Measurements from ENCODE around the gene MEF2C. TPM values are rescaled to one million over a fixed set of nuclear protein-coding genes. Genes with fewer than 3 reads are reported as not detected.

Gene MEF2C
- total and polyA plus RNA-seq, 2 experiments from 2014 or later = 0.97 to 1.6 TPM

DNA sequence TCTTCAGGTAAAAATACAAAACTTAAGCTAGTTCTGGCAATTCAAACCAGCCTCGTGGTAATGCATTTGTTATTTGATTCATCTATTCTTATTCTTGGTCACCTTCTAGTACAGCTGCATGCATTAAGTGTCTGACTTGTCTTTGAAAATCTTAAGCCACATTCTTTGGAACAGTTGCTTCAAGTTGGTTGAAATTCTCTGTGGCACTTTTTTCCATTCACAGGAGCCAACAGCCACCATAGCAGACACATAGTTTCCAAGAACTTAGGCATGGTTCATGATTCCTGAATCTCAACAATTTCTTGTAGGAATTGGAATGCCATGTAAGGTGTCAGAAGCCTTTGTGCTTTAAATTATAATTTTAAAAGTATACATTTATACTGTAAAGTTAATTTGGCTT is 47.4 kb upstream of the MEF2C start (continued):
- TF ChIP-seq ZNF331 (CRISPR knock-in tag; IDR thresholded peaks at IDR 0.05; ENCODE audit: low read depth) = no peak

DNA sequence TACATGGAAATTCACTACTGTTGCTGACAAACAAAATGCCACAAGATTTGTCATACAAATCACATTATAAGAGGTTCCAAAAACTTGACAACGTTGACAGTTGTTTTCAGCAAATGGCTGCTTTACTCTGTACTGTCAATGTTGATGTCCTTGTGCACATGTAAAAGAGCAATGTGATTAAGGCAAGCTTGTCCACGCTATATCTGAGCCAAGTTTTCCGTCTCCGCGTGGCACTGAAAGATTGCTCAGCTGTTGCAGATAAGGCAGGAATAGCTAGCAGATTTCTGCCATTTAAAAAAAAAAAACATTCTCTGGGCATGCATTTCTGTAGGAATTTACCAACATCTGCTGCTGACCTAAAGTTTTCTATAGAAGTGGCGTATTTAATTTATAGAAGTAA is 46.4 kb upstream of the MEF2C start:
- Histone ChIP-seq H3K9me2 (ENCODE audit: insufficient read depth) (no peaks in the 10 kb centered on the region), H3K27me3 (ENCODE audit: insufficient read depth) (no peaks in the 10 kb centered on the region), H3K36me3 (ENCODE audit: insufficient read depth) (no peaks in the 10 kb centered on the region), H3K79me2 (replicated peaks; ENCODE audit: insufficient read depth) (no peaks in the 10 kb centered on the region), H3K4me2 (no peak overlapping the region), H4K20me1 (replicated peaks; ENCODE audit: insufficient read depth) (no peaks in the 10 kb centered on the region), H3K27ac (ENCODE audit: low read depth) (no peak overlapping the region), H3K4me1 (ENCODE audit: insufficient read depth) (no peaks in the 10 kb centered on the region), H3K4me3 (no peak overlapping the region), H2AFZ (no peak overlapping the region), H3F3A (replicated peaks; ENCODE audit: low read depth) (no peaks in the 10 kb centered on the region)
- TF ChIP-seq POLR2AphosphoS5 (IDR thresholded peaks at IDR 0.05; ENCODE audit: low read depth) (no peak), NANOG (IDR thresholded peaks at IDR 0.05; ENCODE audit: borderline replicate concordance) (no peak), STAT1 (IDR thresholded peaks at IDR 0.05; ENCODE audit: unreplicated experiment) (no peak), JUNB (IDR thresholded peaks at IDR 0.05; ENCODE audit: unreplicated experiment) (no peak), ZNF331 (CRISPR knock-in tag; IDR thresholded peaks at IDR 0.05; ENCODE audit: low read depth) (no peak), EZH2phosphoT487 (IDR thresholded peaks at IDR 0.05; ENCODE audit: unreplicated experiment) (no peak), ZNF114 (CRISPR knock-in tag; IDR thresholded peaks at IDR 0.05) (no peak), EZH2 (IDR thresholded peaks at IDR 0.05; ENCODE audit: low read depth, unreplicated experiment) (no peak), CREB1 (CRISPR knock-in tag; IDR thresholded peaks at IDR 0.05; ENCODE audit: low read depth) (no peak)
- TF ChIP-seq, protein P1, sequence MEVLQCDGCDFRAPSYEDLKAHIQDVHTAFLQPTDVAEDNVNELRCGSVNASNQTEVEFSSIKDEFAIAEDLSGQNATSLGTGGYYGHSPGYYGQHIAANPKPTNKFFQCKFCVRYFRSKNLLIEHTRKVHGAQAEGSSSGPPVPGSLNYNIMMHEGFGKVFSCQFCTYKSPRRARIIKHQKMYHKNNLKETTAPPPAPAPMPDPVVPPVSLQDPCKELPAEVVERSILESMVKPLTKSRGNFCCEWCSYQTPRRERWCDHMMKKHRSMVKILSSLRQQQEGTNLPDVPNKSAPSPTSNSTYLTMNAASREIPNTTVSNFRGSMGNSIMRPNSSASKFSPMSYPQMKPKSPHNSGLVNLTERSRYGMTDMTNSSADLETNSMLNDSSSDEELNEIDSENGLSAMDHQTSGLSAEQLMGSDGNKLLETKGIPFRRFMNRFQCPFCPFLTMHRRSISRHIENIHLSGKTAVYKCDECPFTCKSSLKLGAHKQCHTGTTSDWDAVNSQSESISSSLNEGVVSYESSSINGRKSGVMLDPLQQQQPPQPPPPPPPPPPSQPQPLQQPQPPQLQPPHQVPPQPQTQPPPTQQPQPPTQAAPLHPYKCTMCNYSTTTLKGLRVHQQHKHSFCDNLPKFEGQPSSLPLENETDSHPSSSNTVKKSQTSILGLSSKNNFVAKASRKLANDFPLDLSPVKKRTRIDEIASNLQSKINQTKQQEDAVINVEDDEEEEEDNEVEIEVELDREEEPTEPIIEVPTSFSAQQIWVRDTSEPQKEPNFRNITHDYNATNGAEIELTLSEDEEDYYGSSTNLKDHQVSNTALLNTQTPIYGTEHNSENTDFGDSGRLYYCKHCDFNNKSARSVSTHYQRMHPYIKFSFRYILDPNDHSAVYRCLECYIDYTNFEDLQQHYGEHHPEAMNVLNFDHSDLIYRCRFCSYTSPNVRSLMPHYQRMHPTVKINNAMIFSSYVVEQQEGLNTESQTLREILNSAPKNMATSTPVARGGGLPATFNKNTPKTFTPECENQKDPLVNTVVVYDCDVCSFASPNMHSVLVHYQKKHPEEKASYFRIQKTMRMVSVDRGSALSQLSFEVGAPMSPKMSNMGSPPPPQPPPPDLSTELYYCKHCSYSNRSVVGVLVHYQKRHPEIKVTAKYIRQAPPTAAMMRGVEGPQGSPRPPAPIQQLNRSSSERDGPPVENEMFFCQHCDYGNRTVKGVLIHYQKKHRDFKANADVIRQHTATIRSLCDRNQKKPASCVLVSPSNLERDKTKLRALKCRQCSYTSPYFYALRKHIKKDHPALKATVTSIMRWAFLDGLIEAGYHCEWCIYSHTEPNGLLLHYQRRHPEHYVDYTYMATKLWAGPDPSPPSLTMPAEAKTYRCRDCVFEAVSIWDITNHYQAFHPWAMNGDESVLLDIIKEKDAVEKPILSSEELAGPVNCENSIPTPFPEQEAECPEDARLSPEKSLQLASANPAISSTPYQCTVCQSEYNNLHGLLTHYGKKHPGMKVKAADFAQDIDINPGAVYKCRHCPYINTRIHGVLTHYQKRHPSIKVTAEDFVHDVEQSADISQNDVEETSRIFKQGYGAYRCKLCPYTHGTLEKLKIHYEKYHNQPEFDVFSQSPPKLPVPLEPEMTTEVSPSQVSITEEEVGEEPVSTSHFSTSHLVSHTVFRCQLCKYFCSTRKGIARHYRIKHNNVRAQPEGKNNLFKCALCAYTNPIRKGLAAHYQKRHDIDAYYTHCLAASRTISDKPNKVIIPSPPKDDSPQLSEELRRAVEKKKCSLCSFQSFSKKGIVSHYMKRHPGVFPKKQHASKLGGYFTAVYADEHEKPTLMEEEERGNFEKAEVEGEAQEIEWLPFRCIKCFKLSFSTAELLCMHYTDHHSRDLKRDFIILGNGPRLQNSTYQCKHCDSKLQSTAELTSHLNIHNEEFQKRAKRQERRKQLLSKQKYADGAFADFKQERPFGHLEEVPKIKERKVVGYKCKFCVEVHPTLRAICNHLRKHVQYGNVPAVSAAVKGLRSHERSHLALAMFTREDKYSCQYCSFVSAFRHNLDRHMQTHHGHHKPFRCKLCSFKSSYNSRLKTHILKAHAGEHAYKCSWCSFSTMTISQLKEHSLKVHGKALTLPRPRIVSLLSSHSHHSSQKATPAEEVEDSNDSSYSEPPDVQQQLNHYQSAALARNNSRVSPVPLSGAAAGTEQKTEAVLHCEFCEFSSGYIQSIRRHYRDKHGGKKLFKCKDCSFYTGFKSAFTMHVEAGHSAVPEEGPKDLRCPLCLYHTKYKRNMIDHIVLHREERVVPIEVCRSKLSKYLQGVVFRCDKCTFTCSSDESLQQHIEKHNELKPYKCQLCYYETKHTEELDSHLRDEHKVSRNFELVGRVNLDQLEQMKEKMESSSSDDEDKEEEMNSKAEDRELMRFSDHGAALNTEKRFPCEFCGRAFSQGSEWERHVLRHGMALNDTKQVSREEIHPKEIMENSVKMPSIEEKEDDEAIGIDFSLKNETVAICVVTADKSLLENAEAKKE (CRISPR knock-in tag; IDR thresholded peaks at IDR 0.05) = no peak
- TF ChIP-seq, protein P2, sequence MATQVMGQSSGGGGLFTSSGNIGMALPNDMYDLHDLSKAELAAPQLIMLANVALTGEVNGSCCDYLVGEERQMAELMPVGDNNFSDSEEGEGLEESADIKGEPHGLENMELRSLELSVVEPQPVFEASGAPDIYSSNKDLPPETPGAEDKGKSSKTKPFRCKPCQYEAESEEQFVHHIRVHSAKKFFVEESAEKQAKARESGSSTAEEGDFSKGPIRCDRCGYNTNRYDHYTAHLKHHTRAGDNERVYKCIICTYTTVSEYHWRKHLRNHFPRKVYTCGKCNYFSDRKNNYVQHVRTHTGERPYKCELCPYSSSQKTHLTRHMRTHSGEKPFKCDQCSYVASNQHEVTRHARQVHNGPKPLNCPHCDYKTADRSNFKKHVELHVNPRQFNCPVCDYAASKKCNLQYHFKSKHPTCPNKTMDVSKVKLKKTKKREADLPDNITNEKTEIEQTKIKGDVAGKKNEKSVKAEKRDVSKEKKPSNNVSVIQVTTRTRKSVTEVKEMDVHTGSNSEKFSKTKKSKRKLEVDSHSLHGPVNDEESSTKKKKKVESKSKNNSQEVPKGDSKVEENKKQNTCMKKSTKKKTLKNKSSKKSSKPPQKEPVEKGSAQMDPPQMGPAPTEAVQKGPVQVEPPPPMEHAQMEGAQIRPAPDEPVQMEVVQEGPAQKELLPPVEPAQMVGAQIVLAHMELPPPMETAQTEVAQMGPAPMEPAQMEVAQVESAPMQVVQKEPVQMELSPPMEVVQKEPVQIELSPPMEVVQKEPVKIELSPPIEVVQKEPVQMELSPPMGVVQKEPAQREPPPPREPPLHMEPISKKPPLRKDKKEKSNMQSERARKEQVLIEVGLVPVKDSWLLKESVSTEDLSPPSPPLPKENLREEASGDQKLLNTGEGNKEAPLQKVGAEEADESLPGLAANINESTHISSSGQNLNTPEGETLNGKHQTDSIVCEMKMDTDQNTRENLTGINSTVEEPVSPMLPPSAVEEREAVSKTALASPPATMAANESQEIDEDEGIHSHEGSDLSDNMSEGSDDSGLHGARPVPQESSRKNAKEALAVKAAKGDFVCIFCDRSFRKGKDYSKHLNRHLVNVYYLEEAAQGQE (IDR thresholded peaks at IDR 0.05; ENCODE audit: unreplicated experiment) = no peak
- TF ChIP-seq, protein P3, sequence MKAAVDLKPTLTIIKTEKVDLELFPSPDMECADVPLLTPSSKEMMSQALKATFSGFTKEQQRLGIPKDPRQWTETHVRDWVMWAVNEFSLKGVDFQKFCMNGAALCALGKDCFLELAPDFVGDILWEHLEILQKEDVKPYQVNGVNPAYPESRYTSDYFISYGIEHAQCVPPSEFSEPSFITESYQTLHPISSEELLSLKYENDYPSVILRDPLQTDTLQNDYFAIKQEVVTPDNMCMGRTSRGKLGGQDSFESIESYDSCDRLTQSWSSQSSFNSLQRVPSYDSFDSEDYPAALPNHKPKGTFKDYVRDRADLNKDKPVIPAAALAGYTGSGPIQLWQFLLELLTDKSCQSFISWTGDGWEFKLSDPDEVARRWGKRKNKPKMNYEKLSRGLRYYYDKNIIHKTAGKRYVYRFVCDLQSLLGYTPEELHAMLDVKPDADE (IDR thresholded peaks at IDR 0.05) = no peak
- TF ChIP-seq, protein P4, sequence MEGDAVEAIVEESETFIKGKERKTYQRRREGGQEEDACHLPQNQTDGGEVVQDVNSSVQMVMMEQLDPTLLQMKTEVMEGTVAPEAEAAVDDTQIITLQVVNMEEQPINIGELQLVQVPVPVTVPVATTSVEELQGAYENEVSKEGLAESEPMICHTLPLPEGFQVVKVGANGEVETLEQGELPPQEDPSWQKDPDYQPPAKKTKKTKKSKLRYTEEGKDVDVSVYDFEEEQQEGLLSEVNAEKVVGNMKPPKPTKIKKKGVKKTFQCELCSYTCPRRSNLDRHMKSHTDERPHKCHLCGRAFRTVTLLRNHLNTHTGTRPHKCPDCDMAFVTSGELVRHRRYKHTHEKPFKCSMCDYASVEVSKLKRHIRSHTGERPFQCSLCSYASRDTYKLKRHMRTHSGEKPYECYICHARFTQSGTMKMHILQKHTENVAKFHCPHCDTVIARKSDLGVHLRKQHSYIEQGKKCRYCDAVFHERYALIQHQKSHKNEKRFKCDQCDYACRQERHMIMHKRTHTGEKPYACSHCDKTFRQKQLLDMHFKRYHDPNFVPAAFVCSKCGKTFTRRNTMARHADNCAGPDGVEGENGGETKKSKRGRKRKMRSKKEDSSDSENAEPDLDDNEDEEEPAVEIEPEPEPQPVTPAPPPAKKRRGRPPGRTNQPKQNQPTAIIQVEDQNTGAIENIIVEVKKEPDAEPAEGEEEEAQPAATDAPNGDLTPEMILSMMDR (conservative IDR thresholded peaks at IDR 0.05; ENCODE audit: low read depth in 2 of 2) = no peak
- Mint-ChIP-seq H3K36me3 (ENCODE audit: low read depth) (no peaks in the 10 kb centered on the region), H3K4me1 (peaks cover 3% of the 10 kb centered on the region; the same call in 2 of the 3 replicates), H3K4me3 (no peak overlapping the region), H3K27ac (no peak overlapping the region), H3K27me3 (ENCODE audit: insufficient read depth, low read depth, poor library complexity) (no peaks in the 10 kb centered on the region), H3K9me3 (no peaks in the 10 kb centered on the region)
- DNase-seq (ENCODE audit: low spot score) (no peak), ATAC-seq (no peak)
